PC-9 (cell line): ENCODE results near the gene DHRS7B. TPM values are rescaled to one million over a fixed set of nuclear protein-coding genes. Genes with fewer than 3 reads are reported as not detected.

Experiments used
- BruUV-seq: library from RNA; stranded (reverse); fragments of 400-500 nt; replicated peaks from 2 replicates; lab custom pipeline; 2021; lab: Mats Ljungman, UMichigan
- CTCF ChIA-PET: fragments of 300-600 bp; sonication (Branson Sonifier 250); formaldehyde crosslinking; loops from one replicate; lab custom pipeline; 2022; ENCODE audit warnings: antibody characterized with exemption; lab: Charles Lee
- POLR2A ChIA-PET: fragments of 300-600 bp; sonication (Branson Sonifier 250); formaldehyde crosslinking; loops from one replicate; lab custom pipeline; 2022; ENCODE audit warnings: antibody characterized with exemption; ENCODE audit not compliant: unreplicated experiment; lab: Charles Lee
- DNase-seq, 2 experiments: peaks; one replicate each; pipeline versions ENCODE4 v3.0.0 to v3.0.0-alpha.2; 2015 to 2022; ENCODE audit warnings: mixed read lengths in 1 of 2
- H2AFZ ChIP-seq: fragments of 200-600 bp; sonication (generic); 2 replicates; pipeline ENCODE4 v1.8.1; 2017; ENCODE audit warnings: antibody characterized with exemption
- H3F3A ChIP-seq: fragments of 200-600 bp; sonication (generic); 2 replicates; pipeline ENCODE4 v1.8.1; 2017; ENCODE audit warnings: antibody characterized with exemption, mild to moderate bottlenecking, low read depth; ENCODE audit not compliant: insufficient read depth
- H3K27ac ChIP-seq: fragments of 200-600 bp; sonication (generic); 2 replicates; pipeline ENCODE4 v1.6.1; 2016; ENCODE audit warnings: mixed run types
- H3K27me3 ChIP-seq: fragments of 200-600 bp; sonication (generic); 2 replicates; pipeline ENCODE4 v1.6.1; 2016; ENCODE audit warnings: low read depth, mixed run types; ENCODE audit not compliant: insufficient read depth
- H3K36me3 ChIP-seq: fragments of 200-600 bp; sonication (generic); 2 replicates; pipeline ENCODE4 v1.6.1; 2016; ENCODE audit warnings: low read depth, mixed run types
- H3K4me1 ChIP-seq: fragments of 200-600 bp; sonication (generic); replicated peaks from 2 replicates; pipeline ENCODE4 v1.6.1; 2016; ENCODE audit warnings: mixed run types; ENCODE audit not compliant: insufficient read depth
- H3K4me2 ChIP-seq: fragments of 200-600 bp; sonication (generic); 2 replicates; pipeline ENCODE4 v1.6.1; 2017; ENCODE audit warnings: mixed run types
- H3K4me3 ChIP-seq: fragments of 200-600 bp; sonication (generic); 2 replicates; pipeline ENCODE4 v1.6.1; 2016; ENCODE audit warnings: mixed run types
- H3K79me2 ChIP-seq: fragments of 200-600 bp; sonication (generic); 2 replicates; pipeline ENCODE4 v1.6.1; 2017; ENCODE audit warnings: low read depth, mixed run types
- H3K9me2 ChIP-seq: fragments of 200-600 bp; sonication (generic); 2 replicates; pipeline ENCODE4 v1.8.1; 2017; ENCODE audit warnings: mild to moderate bottlenecking; ENCODE audit not compliant: insufficient read depth
- H3K9me3 ChIP-seq: fragments of 200-600 bp; sonication (generic); 2 replicates; pipeline ENCODE4 v1.8.1; 2016; ENCODE audit warnings: low read depth; ENCODE audit not compliant: insufficient read depth
- H4K20me1 ChIP-seq: fragments of 200-600 bp; sonication (generic); 2 replicates; pipeline ENCODE4 v1.8.1; 2017; ENCODE audit not compliant: insufficient read depth
- EZH2 ChIP-seq: fragments of 200-600 bp; sonication (generic); IDR thresholded peaks from 2 replicates; pipeline ENCODE4 v1.8.0; 2017; ENCODE audit warnings: antibody characterized with exemption, low read depth
- intact Hi-C: fragments of 100-400 bp; cut with micrococcal nuclease; formaldehyde crosslinking; loops from one replicate; pipeline ENCODE4 v1.10.0; 2022; ENCODE audit not compliant: unreplicated experiment
- total RNA-seq: library from RNA; stranded (reverse); gene quantifications from 2 replicates; pipeline ENCODE4 v1.2.3, GENCODE V29; 2021
- TF ChIP-seq, protein P1 (sequence below): fragments of 200-600 bp; sonication (generic); conservative IDR thresholded peaks from 2 replicates; pipeline ENCODE4 v1.6.1; 2017; ENCODE audit warnings: mixed run types, antibody characterized with exemption, mild to moderate bottlenecking, moderate library complexity

The DHRS7B gene
- total RNA-seq, 1 experiment from 2014 or later, result 27.9 TPM

DNA sequence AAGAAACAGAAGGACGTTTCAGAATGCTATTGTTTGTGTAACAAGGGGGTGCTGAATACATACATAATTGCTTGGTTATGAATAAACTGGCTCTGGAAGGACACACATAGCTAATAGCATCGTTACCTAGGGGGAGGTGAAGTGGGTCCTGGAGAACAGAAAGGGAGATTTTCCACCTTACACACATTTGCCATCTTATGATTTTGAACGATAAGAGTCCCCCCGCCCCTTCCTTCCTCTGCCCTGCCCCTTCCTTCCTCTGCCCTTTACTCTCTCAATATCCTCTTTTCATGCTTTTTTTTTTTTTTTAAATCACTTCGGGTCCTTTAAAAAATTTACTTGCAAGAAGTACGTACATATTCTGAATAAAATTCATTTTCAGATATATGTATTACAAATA, 902 bp upstream of the DHRS7B start:
- Histone ChIP-seq H3K4me1 (peaks cover 12% of the 10 kb centered on the region), H4K20me1 (no peaks in the 10 kb centered on the region), H3K9me2 (no peaks in the 10 kb centered on the region), H3K4me2 (peak overlapping the region; percentile 85), H3K9me3 (no peaks in the 10 kb centered on the region), H3K27ac (no peak overlapping the region), H3K4me3 (peak overlapping the region; percentile 93; the same call in 1 of the 2 replicates), H3K36me3 (no peaks in the 10 kb centered on the region), H3K79me2 (peaks cover 15% of the 10 kb centered on the region), H3K27me3 (no peaks in the 10 kb centered on the region), H2AFZ (peak overlapping the region; percentile 94), H3F3A (0 out of 2 replicates have a peak, but pooled peaks cover 6% of the 10 kb centered on the region)
- ChIA-PET CTCF (no interaction called here), POLR2A (no interaction called here)
- intact Hi-C loops, result loop anchor here (1.0 to 5.0 kb wide), 3 partner anchors 83 to 161 kb away; partner anchors contain the start of genes TMEM11 and USP22
- BruUV-seq, result no TSS peak
- TF ChIP-seq, protein P1, sequence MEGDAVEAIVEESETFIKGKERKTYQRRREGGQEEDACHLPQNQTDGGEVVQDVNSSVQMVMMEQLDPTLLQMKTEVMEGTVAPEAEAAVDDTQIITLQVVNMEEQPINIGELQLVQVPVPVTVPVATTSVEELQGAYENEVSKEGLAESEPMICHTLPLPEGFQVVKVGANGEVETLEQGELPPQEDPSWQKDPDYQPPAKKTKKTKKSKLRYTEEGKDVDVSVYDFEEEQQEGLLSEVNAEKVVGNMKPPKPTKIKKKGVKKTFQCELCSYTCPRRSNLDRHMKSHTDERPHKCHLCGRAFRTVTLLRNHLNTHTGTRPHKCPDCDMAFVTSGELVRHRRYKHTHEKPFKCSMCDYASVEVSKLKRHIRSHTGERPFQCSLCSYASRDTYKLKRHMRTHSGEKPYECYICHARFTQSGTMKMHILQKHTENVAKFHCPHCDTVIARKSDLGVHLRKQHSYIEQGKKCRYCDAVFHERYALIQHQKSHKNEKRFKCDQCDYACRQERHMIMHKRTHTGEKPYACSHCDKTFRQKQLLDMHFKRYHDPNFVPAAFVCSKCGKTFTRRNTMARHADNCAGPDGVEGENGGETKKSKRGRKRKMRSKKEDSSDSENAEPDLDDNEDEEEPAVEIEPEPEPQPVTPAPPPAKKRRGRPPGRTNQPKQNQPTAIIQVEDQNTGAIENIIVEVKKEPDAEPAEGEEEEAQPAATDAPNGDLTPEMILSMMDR, result no peak
- no peak for TF ChIP-seq EZH2
- no peak for DNase-seq

DNA sequence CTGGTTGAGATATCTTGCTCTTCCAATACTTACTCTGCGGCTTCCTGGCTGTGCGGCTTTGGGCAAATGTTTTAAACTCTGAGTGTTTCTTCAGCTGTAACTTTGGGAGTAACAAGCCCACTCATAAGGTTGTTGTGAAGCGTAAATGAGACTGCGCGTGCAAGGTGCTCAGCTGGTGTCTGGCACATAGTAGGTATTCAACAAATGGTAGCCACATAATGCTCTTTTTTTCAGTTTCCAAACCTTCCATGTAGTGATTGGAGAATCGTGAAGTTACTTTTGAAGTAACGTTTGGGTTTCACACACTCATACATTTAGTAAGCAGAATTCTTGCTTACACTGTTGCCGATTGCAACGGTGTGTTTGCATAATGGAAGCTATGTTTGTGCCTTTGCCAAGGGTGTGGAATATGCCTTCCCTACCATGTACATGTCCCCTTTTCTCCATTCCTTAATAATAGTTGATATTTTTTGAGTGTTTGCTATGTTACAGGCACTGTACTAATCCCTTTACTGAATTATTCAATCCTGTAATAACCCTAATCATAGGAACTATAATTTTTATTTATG, 829 bp downstream of the DHRS7B start:
- Histone ChIP-seq H3K9me3 (no peaks in the 10 kb centered on the region), H4K20me1 (no peaks in the 10 kb centered on the region), H3K4me3 (peak overlapping the region; percentile 93), H3K27ac (peak overlapping the region; percentile 57), H3K36me3 (no peaks in the 10 kb centered on the region), H3K79me2 (peaks cover 15% of the 10 kb centered on the region), H3K27me3 (no peaks in the 10 kb centered on the region), H2AFZ (peak overlapping the region; percentile 94), H3K4me1 (peaks cover 12% of the 10 kb centered on the region), H3F3A (0 out of 2 replicates have a peak, but pooled peaks cover 6% of the 10 kb centered on the region), H3K4me2 (peak overlapping the region; percentile 85), H3K9me2 (no peaks in the 10 kb centered on the region)
- CTCF ChIA-PET, result no interaction called here
- POLR2A ChIA-PET, result no interaction called here
- BruUV-seq, result no TSS peak
- TF ChIP-seq EZH2, result no peak
- TF ChIP-seq, protein P1, result no peak
- intact Hi-C loops, result loop anchor here (2.0 to 5.0 kb wide), 2 partner anchors 87 to 160 kb away; partner anchors contain the start of gene TMEM11
- no peak for DNase-seq

DNA sequence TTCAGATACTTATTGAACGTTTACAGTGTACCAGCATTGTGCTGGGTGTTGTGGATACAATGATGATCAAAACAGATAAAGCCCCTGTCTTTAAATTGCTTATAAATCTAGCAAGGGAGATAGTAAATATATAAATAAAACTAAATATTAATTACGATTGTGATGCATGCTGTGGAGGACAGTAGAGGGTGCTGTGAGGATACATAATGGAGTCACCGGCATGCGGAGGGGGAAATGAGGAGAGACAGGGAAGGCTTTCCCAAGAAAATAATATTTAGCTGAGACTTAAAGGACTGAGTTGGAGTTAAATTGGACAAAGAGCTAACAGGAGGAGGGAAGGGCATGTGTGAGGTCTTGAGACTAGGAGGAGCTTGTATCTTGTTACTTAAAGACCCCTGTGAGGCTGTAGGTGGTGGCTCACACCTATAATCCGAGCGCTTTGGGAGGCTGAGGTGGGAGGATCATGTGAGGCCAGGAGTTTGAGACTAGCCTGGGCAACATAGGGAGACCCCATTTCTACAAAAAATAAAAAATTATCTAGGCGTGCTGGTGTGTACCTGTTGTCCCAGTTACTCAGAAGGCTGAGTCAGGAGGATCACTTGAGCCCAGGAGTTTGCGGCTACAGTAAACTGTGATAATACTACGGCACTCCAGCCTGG, 2.4 kb downstream of the DHRS7B start:
- Histone ChIP-seq H3K36me3 (no peaks in the 10 kb centered on the region), H3K4me2 (no peak overlapping the region), H3K9me3 (no peaks in the 10 kb centered on the region), H3K79me2 (peaks cover 15% of the 10 kb centered on the region), H3F3A (peaks cover 6% of the 10 kb centered on the region; the same call in 1 of the 2 replicates), H3K27ac (no peak overlapping the region), H3K9me2 (no peaks in the 10 kb centered on the region), H3K4me3 (no peak overlapping the region), H3K27me3 (no peaks in the 10 kb centered on the region), H4K20me1 (no peaks in the 10 kb centered on the region), H2AFZ (no peak overlapping the region), H3K4me1 (peaks cover 12% of the 10 kb centered on the region)
- intact Hi-C loops, result loop anchor here (1.0 to 5.0 kb wide), 2 partner anchors 158 to 382 kb away; no protein-coding TSS in a partner anchor
- DNase-seq, result peak in 1 of 2 experiments; percentile 12
- TF ChIP-seq EZH2, result no peak
- TF ChIP-seq, protein P1, result peak; percentile 56
- ChIA-PET CTCF (interaction anchor here (0.5 to 0.7 kb wide), 4 partner anchors 10 to 86 kb away, joined by 3 to 10 read pairs (median 4); no protein-coding TSS in a partner anchor), POLR2A (interaction anchor here (0.5 kb wide), 1 partner anchor 111 kb away, joined by 4 read pairs; no protein-coding TSS in a partner anchor)
- BruUV-seq, result no TSS peak
